Measurements from ENCODE around the gene ABCC12. TPM values are rescaled to one million over a fixed set of nuclear protein-coding genes. Genes with fewer than 3 reads are reported as not detected.

ABCC12 gene
- total RNA-seq, 3 donors from 2014 or later: not detected

GRCh38 chr16:48136547-48137360 is 19.0 kb downstream of the ABCC12 start:
- no peak for TF ChIP-seq CTCF (IDR thresholded peaks at IDR 0.05)
- H3K4me3 ChIP-seq: no peak overlapping the region
- intact Hi-C loops (cut with DNase I, micrococcal nuclease): no loop called here
- ATAC-seq: no peak
- no peaks in the 10 kb centered on the region for H3K4me1 ChIP-seq (ENCODE audit: low read depth)
- no peaks in the 10 kb centered on the region for H3K36me3 ChIP-seq (ENCODE audit: low read depth)
- DNase-seq: no peak
- H3K9me3 ChIP-seq: no peaks in the 10 kb centered on the region

GRCh38 chr16:48133455-48134211 is 22.2 kb downstream of the ABCC12 start:
- DNase-seq (no peak), ATAC-seq (no peak)
- H3K9me3 ChIP-seq: no peaks in the 10 kb centered on the region
- intact Hi-C loops (cut with DNase I, micrococcal nuclease): no loop called here
- H3K4me3 ChIP-seq: no peak overlapping the region
- TF ChIP-seq CTCF (IDR thresholded peaks at IDR 0.05): no peak
- H3K36me3 ChIP-seq (ENCODE audit: low read depth): no peaks in the 10 kb centered on the region
- H3K4me1 ChIP-seq (ENCODE audit: low read depth): no peaks in the 10 kb centered on the region

GRCh38 chr16:48132696-48133095 is 23.1 kb downstream of the ABCC12 start:
- Histone ChIP-seq H3K9me3 (no peaks in the 10 kb centered on the region), H3K4me1 (ENCODE audit: low read depth) (no peaks in the 10 kb centered on the region), H3K4me3 (no peak overlapping the region), H3K36me3 (ENCODE audit: low read depth) (no peaks in the 10 kb centered on the region)
- DNase-seq (no peak), ATAC-seq (no peak)
- no peak for TF ChIP-seq CTCF (IDR thresholded peaks at IDR 0.05)
- intact Hi-C loops (cut with DNase I, micrococcal nuclease): no loop called here

GRCh38 chr16:48131201-48131935 is 24.4 kb downstream of the ABCC12 start:
- DNase-seq (no peak), ATAC-seq (no peak)
- H3K4me1 ChIP-seq (ENCODE audit: low read depth): no peaks in the 10 kb centered on the region
- TF ChIP-seq CTCF (IDR thresholded peaks at IDR 0.05): no peak
- no peaks in the 10 kb centered on the region for H3K9me3 ChIP-seq
- intact Hi-C loops (cut with DNase I, micrococcal nuclease): no loop called here
- no peaks in the 10 kb centered on the region for H3K36me3 ChIP-seq (ENCODE audit: low read depth)
- H3K4me3 ChIP-seq: no peak overlapping the region

GRCh38 chr16:48129926-48130325 is 25.9 kb downstream of the ABCC12 start:
- H3K9me3 ChIP-seq: no peaks in the 10 kb centered on the region
- DNase-seq: no peak
- intact Hi-C loops (cut with DNase I, micrococcal nuclease): no loop called here
- no peak for ATAC-seq
- H3K4me1 ChIP-seq (ENCODE audit: low read depth): no peaks in the 10 kb centered on the region
- H3K4me3 ChIP-seq: no peak overlapping the region
- TF ChIP-seq CTCF (IDR thresholded peaks at IDR 0.05): no peak
- H3K36me3 ChIP-seq (ENCODE audit: low read depth): no peaks in the 10 kb centered on the region
